GM12878 (cell line): ENCODE measurements around the gene ATP6V1C2. TPM values are rescaled to one million over a fixed set of nuclear protein-coding genes. Genes with fewer than 3 reads are reported as not detected.

Experiments
- ATAC-seq: fragments of 200-7000 bp; cut with Tn5 transposase; 3 replicates; pipeline ENCODE4 v1.9.1; 2020; ENCODE audit warnings: mild to moderate bottlenecking, moderate library complexity
- BruUV-seq: library from RNA; stranded (reverse); fragments of 400-500 nt; replicated peaks from 2 replicates; lab custom pipeline; 2021; lab: Mats Ljungman, UMichigan
- CTCF ChIA-PET: fragments of 300-600 bp; sonication (Branson Sonifier 250); formaldehyde crosslinking; extraction: SDS; loops from one replicate; lab custom pipeline; 2021; ENCODE audit warnings: inconsistent platforms; lab: Yijun Ruan, JAX
- POLR2A ChIA-PET: fragments of 350-600 bp; formaldehyde crosslinking; extraction: SDS; loops from one replicate; lab custom pipeline; 2021; ENCODE audit warnings: inconsistent platforms; lab: Charles Lee
- RAD21 ChIA-PET: fragments of 300-600 bp; sonication (Branson Sonifier 250); formaldehyde crosslinking; loops from one replicate; lab custom pipeline; 2023; ENCODE audit warnings: antibody characterized with exemption; ENCODE audit not compliant: unreplicated experiment; lab: Charles Lee
- SMC1A ChIA-PET: fragments of 300-600 bp; sonication (Branson Sonifier 250); formaldehyde crosslinking; loops from one replicate; lab custom pipeline; 2023; ENCODE audit not compliant: unreplicated experiment, uncharacterized antibody; lab: Charles Lee
- DNase-seq: peaks from one replicate; pipeline ENCODE4 v3.0.0-alpha.2; 2011; ENCODE audit warnings: low read depth, low spot score
- FAIRE-seq: peaks from 3 replicates; lab custom pipeline; 2011; peaks lifted over from hg19 to GRCh38; lab: Jason Lieb, UNC
- H2AFZ ChIP-seq: 2 replicates; pipeline ENCODE4 v1.6.0; 2011; ENCODE audit warnings: low read depth, low read length, control low read depth; ENCODE audit not compliant: control insufficient read depth
- H3K27ac ChIP-seq: 2 replicates; pipeline ENCODE4 v1.5.1; 2011; ENCODE audit warnings: control low read depth; ENCODE audit not compliant: control insufficient read depth, insufficient read depth
- H3K27me3 ChIP-seq, 2 experiments: replicated peaks in 1 of 2; 2 replicates each; pipeline versions ENCODE4 v1.6.0 to v1.6.1; 2011; ENCODE audit warnings: low read length in 1 of 2; ENCODE audit not compliant: control insufficient read depth in 2 of 2, insufficient read depth in 2 of 2
- H3K36me3 ChIP-seq, 2 experiments: 2 replicates each; pipeline ENCODE4 v1.5.1; 2011; ENCODE audit warnings: low read length in 1 of 2; ENCODE audit not compliant: control insufficient read depth in 2 of 2, insufficient read depth in 2 of 2
- H3K4me1 ChIP-seq: 2 replicates; pipeline ENCODE4 v1.6.1; 2011; ENCODE audit warnings: mild to moderate bottlenecking, low read length, moderate library complexity, mixed read lengths; ENCODE audit not compliant: control insufficient read depth, insufficient read depth
- H3K4me2 ChIP-seq: 2 replicates; pipeline ENCODE4 v1.6.0; 2011; ENCODE audit warnings: control low read depth; ENCODE audit not compliant: control insufficient read depth, insufficient read depth
- H3K4me3 ChIP-seq: fragments of 200-600 bp; sonication (generic); 2 replicates; pipeline ENCODE4 v1.5.1; 2016
- H3K79me2 ChIP-seq: 2 replicates; pipeline ENCODE4 v1.6.0; 2011; ENCODE audit warnings: low read length; ENCODE audit not compliant: control insufficient read depth, insufficient read depth
- H3K9ac ChIP-seq: 2 replicates; pipeline ENCODE4 v1.8.0; 2011; ENCODE audit warnings: low read length, control low read depth, mixed read lengths; ENCODE audit not compliant: control insufficient read depth, insufficient read depth
- H3K9me3 ChIP-seq: replicated peaks from 3 replicates; pipeline ENCODE4 v1.5.1; 2011; ENCODE audit warnings: mild to moderate bottlenecking, low read length; ENCODE audit not compliant: control insufficient read depth, insufficient read depth
- H4K20me1 ChIP-seq: 2 replicates; pipeline ENCODE4 v1.6.0; 2011; ENCODE audit not compliant: control insufficient read depth, insufficient read depth
- BCL3 ChIP-seq: IDR thresholded peaks from 2 replicates; pipeline ENCODE4 v1.6.1; 2011; ENCODE audit warnings: borderline replicate concordance, low read depth, mild to moderate bottlenecking, moderate library complexity, low read length; ENCODE audit not compliant: insufficient read depth, poor library complexity, severe bottlenecking
- BHLHE40 ChIP-seq, 2 experiments: fragments of 450-650 bp in 1 of 2; IDR thresholded peaks; 2 replicates each; pipeline ENCODE4 v1.6.1; 2011 to 2017; ENCODE audit warnings: low read depth in 2 of 2, borderline replicate concordance in 1 of 2, improper control_type of control experiment in 1 of 2, low read length in 1 of 2, mild to moderate bottlenecking in 1 of 2
- ESRRA ChIP-seq: IDR thresholded peaks from 2 replicates; pipeline ENCODE4 v1.6.1; 2012; ENCODE audit warnings: mild to moderate bottlenecking, low read length, improper control_type of control experiment
- HCFC1 ChIP-seq: fragments of 150-350 bp; IDR thresholded peaks from 2 replicates; pipeline ENCODE4 v1.6.1; 2014; ENCODE audit warnings: low read length
- IKZF2 ChIP-seq, 2 experiments: fragments of 450-650 bp; IDR thresholded peaks; 2 replicates each; pipeline ENCODE4 v1.6.1; 2017; ENCODE audit warnings: mild to moderate bottlenecking in 2 of 2, moderate library complexity in 2 of 2
- IRF4 ChIP-seq: IDR thresholded peaks from 2 replicates; pipeline ENCODE4 v1.6.1; 2011; ENCODE audit warnings: low read depth, low read length
- NRF1 ChIP-seq: conservative IDR thresholded peaks from 2 replicates; pipeline ENCODE4 v1.6.1; 2011; ENCODE audit warnings: mild to moderate bottlenecking, low read depth, low read length, improper control_type of control experiment
- POU2F2 ChIP-seq: IDR thresholded peaks from 3 replicates; pipeline ENCODE4 v1.6.1; 2011; ENCODE audit warnings: low read depth, mild to moderate bottlenecking, low read length, borderline replicate concordance
- RBBP5 ChIP-seq: fragments of 200-600 bp; sonication (generic); conservative IDR thresholded peaks from 2 replicates; pipeline ENCODE4 v1.6.1; 2016
- SMARCA5 ChIP-seq: fragments of 450-650 bp; IDR thresholded peaks from 2 replicates; pipeline ENCODE4 v1.6.1; 2017; ENCODE audit warnings: mild to moderate bottlenecking
- SUZ12 ChIP-seq: fragments of 200-600 bp; sonication (generic); IDR thresholded peaks from one replicate; pipeline ENCODE4 v1.6.1; 2018; ENCODE audit warnings: antibody characterized with exemption, mild to moderate bottlenecking; ENCODE audit not compliant: unreplicated experiment
- TARDBP ChIP-seq: IDR thresholded peaks from 2 replicates; pipeline ENCODE4 v1.6.1; 2016; ENCODE audit warnings: borderline replicate concordance
- TCF12 ChIP-seq: IDR thresholded peaks from 2 replicates; pipeline ENCODE4 v1.6.1; 2011; ENCODE audit warnings: low read depth, mild to moderate bottlenecking, low read length
- YY1 ChIP-seq: IDR thresholded peaks from 2 replicates; pipeline ENCODE4 v1.6.1; 2011; ENCODE audit warnings: low read depth, mild to moderate bottlenecking, low read length
- WGBS: methylation state at CpG from one replicate; pipeline ENCODE4 v1.1.6; 2016; ENCODE audit warnings: low lambda C conversion rate; ENCODE audit not compliant: insufficient replicate concordance, insufficient coverage; ENCODE audit errors: missing lambda C conversion rate; 5-methylcytosine and 5-hydroxymethylcytosine counted together
- in situ Hi-C: fragments of 300-500 bp; cut with MboI; formaldehyde crosslinking; loops from 9 replicates; pipeline ENCODE4 v1.14.3; 2018; ENCODE audit warnings: mixed read lengths
- intact Hi-C: fragments of 100-400 bp; cut with micrococcal nuclease; formaldehyde crosslinking; loops from one replicate; pipeline ENCODE4 v1.14.2; 2022; ENCODE audit not compliant: unreplicated experiment
- polyA plus RNA-seq, 11 experiments: library from polyadenylated mRNA; depleted of rRNA in 4 of 11; unstranded in 6 of 11; stranded (reverse) in 5 of 11; fragments of >200 nt; fragmentation: Nextera tagmentation in 4 of 11; fragmentation: Illumina TruSeq in 1 of 11; extraction: Ambion mirVana in 4 of 11; extraction: Trizol in 1 of 11; gene quantifications; 1 replicate in 1 of 11; 2 replicates in 10 of 11; pipeline versions ENCODE4 v1.2.1 to v1.2.3, GENCODE V29; 2011 to 2016; ENCODE audit warnings: inconsistent platforms in 2 of 11, missing spikeins in 2 of 11, low read depth in 1 of 11
- total RNA-seq, 4 experiments: library from RNA; depleted of rRNA in 3 of 4; stranded (reverse); fragments of >200 nt in 3 of 4; fragmentation: Illumina TruSeq in 1 of 4; extraction: Trizol in 1 of 4; gene quantifications; 2 replicates each; pipeline versions ENCODE4 v1.2.1 to v1.2.3, GENCODE V29; 2013 to 2021

Gene ATP6V1C2
- total and polyA plus RNA-seq, 10 of the 15 experiments (the other 5 are each of a cell fraction or from before 2014, with no cell fraction given): 0.04 to 1.5 (median 0.24) TPM; not detected in 1

- H3K4me3 ChIP-seq: no peak overlapping the region
- no peak overlapping the region for H3K4me2 ChIP-seq
- no peaks in the 10 kb centered on the region for H3K79me2 ChIP-seq
- CTCF ChIA-PET: interaction anchor here (1.0 to 9.2 kb wide), 20 partner anchors 8 to 580 kb away, joined by 3 to 87 read pairs (median 4); a partner anchor contains a TSS
- no peak for FAIRE-seq
- no peak for TF ChIP-seq YY1
- no peak for TF ChIP-seq BHLHE40 (IDR thresholded peaks at IDR 0.05; ENCODE audit: borderline replicate concordance in 1 of 2, low read depth in 2 of 2, low read length in 1 of 2)
- no peak for TF ChIP-seq HCFC1
- TF ChIP-seq TARDBP: no peak
- TF ChIP-seq SMARCA5: no peak
- TF ChIP-seq IKZF2 (IDR thresholded peaks at IDR 0.05): no peak
- TF ChIP-seq IRF4: no peak
- TF ChIP-seq POU2F2: no peak
- TF ChIP-seq TCF12: no peak
- TF ChIP-seq SUZ12: no peak
- no peak for TF ChIP-seq RBBP5
- TF ChIP-seq BCL3: no peak
- TF ChIP-seq ESRRA: no peak
- no peak for TF ChIP-seq NRF1
- TF ChIP-seq, all 136 proteins: peak for 0
- intact Hi-C loops (loop anchor here (10.0 kb wide), 1 partner anchor 753 kb away; no protein-coding TSS in a partner anchor), in situ Hi-C loops (no loop called here)
- Histone ChIP-seq H3K27me3 (no peaks in the 10 kb centered on the region; a peak in 3 of 4 replicates), H3K27ac (no peak overlapping the region), H2AFZ (no peak overlapping the region), H3K4me1 (no peaks in the 10 kb centered on the region), H3K36me3 (no peaks in the 10 kb centered on the region), H3K9me3 (no peaks in the 10 kb centered on the region), H3K9ac (no peak overlapping the region), H4K20me1 (no peaks in the 10 kb centered on the region)
- DNase-seq (no peak), ATAC-seq (no peak)
- POLR2A ChIA-PET: interaction anchor here (0.6 to 0.7 kb wide), 2 partner anchors 40 to 168 kb away, joined by 4 to 5 read pairs; no protein-coding TSS in a partner anchor
- SMC1A ChIA-PET: interaction anchor here (1.0 to 1.4 kb wide), 3 partner anchors 69 to 360 kb away, joined by 3 to 7 read pairs (median 3); no protein-coding TSS in a partner anchor
- no TSS peak for BruUV-seq
- 47% methylated on average over 16 of the region's 16 CpGs for WGBS
- RAD21 ChIA-PET: interaction anchor here (1.4 to 2.4 kb wide), 3 partner anchors 40 to 293 kb away, joined by 3 to 20 read pairs (median 8); no protein-coding TSS in a partner anchor
These were observed 110.1 kb downstream of the ATP6V1C2 start for GRCh38 chr2:10831400-10831985.
